HEK293 (cell line): ENCODE results near the gene CASD1.

ENCODE experiments used
- CTCF ChIA-PET: fragments of 350-600 bp; formaldehyde crosslinking; extraction: SDS; loops from one replicate; lab custom pipeline; 2021; ENCODE audit warnings: antibody characterized with exemption; lab: Yijun Ruan, JAX
- POLR2A ChIA-PET: fragments of 300-600 bp; formaldehyde crosslinking; extraction: SDS; loops from one replicate; lab custom pipeline; 2020; ENCODE audit warnings: antibody characterized with exemption, inconsistent platforms; lab: Yijun Ruan, JAX
- H3K27ac ChIP-seq: fragments of 200-500 bp; sonication (Bioruptor generic); 2 replicates; pipeline ENCODE4 v1.5.1; 2014; ENCODE audit warnings: low read depth, low read length, control low read depth, inconsistent platforms; ENCODE audit errors: extremely low read depth
- H3K36me3 ChIP-seq, 2 experiments: fragments of 200-500 bp in 1 of 2; sonication (Bioruptor generic) in 1 of 2; 1 replicate in 1 of 2; 2 replicates in 1 of 2; pipeline ENCODE4 v1.5.1; 2014 to 2017; ENCODE audit warnings: inconsistent platforms in 2 of 2, low read length in 2 of 2; ENCODE audit not compliant: control insufficient read depth in 2 of 2, insufficient read depth in 1 of 2
- H3K4me1 ChIP-seq: fragments of 200-500 bp; sonication (Bioruptor generic); 2 replicates; pipeline ENCODE4 v1.5.1; 2014; ENCODE audit warnings: mild to moderate bottlenecking, low read length, inconsistent platforms; ENCODE audit not compliant: control insufficient read depth, insufficient read depth
- H3K4me3 ChIP-seq: 2 replicates; pipeline ENCODE4 v1.5.1; 2011; ENCODE audit warnings: low read depth, mild to moderate bottlenecking, control low read depth, low read length, moderate library complexity
- H3K9me3 ChIP-seq: fragments of 200-500 bp; sonication (Bioruptor generic); 2 replicates; pipeline ENCODE4 v1.5.1; 2014; ENCODE audit warnings: low read depth, low read length, inconsistent platforms; ENCODE audit not compliant: control insufficient read depth, insufficient read depth
- FEZF1 ChIP-seq: fragments of 450-650 bp; formaldehyde crosslinking; IDR thresholded peaks from 2 replicates; pipeline ENCODE4 v1.5.1; 2016; ENCODE audit warnings: missing biosample characterization, missing genetic modification characterization
- KLF1 ChIP-seq: fragments of 450-650 bp; formaldehyde crosslinking; IDR thresholded peaks from 2 replicates; pipeline ENCODE4 v1.5.1; 2016; ENCODE audit warnings: missing biosample characterization, missing genetic modification characterization
- SCRT2 ChIP-seq: fragments of 450-650 bp; formaldehyde crosslinking; IDR thresholded peaks from 2 replicates; pipeline ENCODE4 v1.5.1; 2016; ENCODE audit warnings: missing biosample characterization, missing genetic modification characterization
- TRIM28 ChIP-seq: IDR thresholded peaks from 2 replicates; pipeline ENCODE4 v1.6.1; 2011; ENCODE audit warnings: low read length, control low read depth, borderline replicate concordance
- ZIC2 ChIP-seq: fragments of 450-650 bp; formaldehyde crosslinking; IDR thresholded peaks from 2 replicates; pipeline ENCODE4 v1.5.1; 2016; ENCODE audit warnings: missing biosample characterization, missing genetic modification characterization
- ZNF239 ChIP-seq: fragments of 450-650 bp; formaldehyde crosslinking; IDR thresholded peaks from 2 replicates; pipeline ENCODE4 v1.5.1; 2016; ENCODE audit warnings: missing biosample characterization, missing genetic modification characterization
- ZNF302 ChIP-seq: fragments of 450-650 bp; formaldehyde crosslinking; IDR thresholded peaks from 2 replicates; pipeline ENCODE4 v1.5.1; 2016; ENCODE audit warnings: missing biosample characterization, missing genetic modification characterization, low read depth
- ZNF354C ChIP-seq: fragments of 450-650 bp; formaldehyde crosslinking; IDR thresholded peaks from 2 replicates; pipeline ENCODE4 v1.5.1; 2016; ENCODE audit warnings: missing biosample characterization, missing genetic modification characterization, low read depth, borderline replicate concordance
- ZNF548 ChIP-seq: fragments of 450-650 bp; formaldehyde crosslinking; IDR thresholded peaks from 2 replicates; pipeline ENCODE4 v1.5.1; 2016; ENCODE audit warnings: missing biosample characterization, missing genetic modification characterization
- ZNF549 ChIP-seq: fragments of 450-650 bp; IDR thresholded peaks from 2 replicates; pipeline ENCODE4 v1.5.1; 2018; ENCODE audit warnings: missing biosample characterization, missing genetic modification characterization, mild to moderate bottlenecking, inconsistent platforms, moderate library complexity
- ZNF621 ChIP-seq: fragments of 450-650 bp; formaldehyde crosslinking; IDR thresholded peaks from 2 replicates; pipeline ENCODE4 v1.5.1; 2017; ENCODE audit warnings: missing biosample characterization, missing genetic modification characterization
- TF ChIP-seq, protein P1 (sequence below): fragments of 450-650 bp; formaldehyde crosslinking; IDR thresholded peaks from 2 replicates; pipeline ENCODE4 v1.5.1; 2016; ENCODE audit warnings: missing biosample characterization, missing genetic modification characterization
- TF ChIP-seq, protein P2 (sequence below): fragments of 450-650 bp; formaldehyde crosslinking; IDR thresholded peaks from 2 replicates; pipeline ENCODE4 v1.5.1; 2016; ENCODE audit warnings: missing biosample characterization, missing genetic modification characterization
- TF ChIP-seq, protein P3 (sequence below): fragments of 450-650 bp; formaldehyde crosslinking; IDR thresholded peaks from 2 replicates; pipeline ENCODE4 v1.5.1; 2017; ENCODE audit warnings: missing biosample characterization, missing genetic modification characterization

Gene CASD1

DNA sequence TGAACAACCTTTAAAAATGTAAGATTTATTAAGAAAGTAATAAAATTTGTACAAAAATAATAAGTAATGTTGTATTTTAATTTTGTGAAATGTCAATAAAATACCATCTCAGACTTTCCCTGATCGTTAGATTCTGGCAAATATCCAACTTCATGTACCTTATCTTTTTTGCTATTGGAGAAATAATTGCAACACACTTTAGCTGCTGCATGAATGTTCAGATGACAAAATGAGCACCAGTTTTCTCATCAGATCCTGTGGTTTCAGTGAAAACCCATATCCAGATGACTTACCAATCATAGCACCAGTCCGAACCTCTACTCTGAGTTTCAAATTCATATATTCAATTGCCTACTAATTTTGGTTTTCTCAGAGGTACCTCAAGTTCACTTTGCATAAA is 69.9 kb downstream of the CASD1 start (continued):
- TF ChIP-seq ZNF548 (no peak), ZIC2 (tag by site-specific recombination) (no peak), ZNF621 (tag by site-specific recombination) (no peak)
- TF ChIP-seq, protein P1, sequence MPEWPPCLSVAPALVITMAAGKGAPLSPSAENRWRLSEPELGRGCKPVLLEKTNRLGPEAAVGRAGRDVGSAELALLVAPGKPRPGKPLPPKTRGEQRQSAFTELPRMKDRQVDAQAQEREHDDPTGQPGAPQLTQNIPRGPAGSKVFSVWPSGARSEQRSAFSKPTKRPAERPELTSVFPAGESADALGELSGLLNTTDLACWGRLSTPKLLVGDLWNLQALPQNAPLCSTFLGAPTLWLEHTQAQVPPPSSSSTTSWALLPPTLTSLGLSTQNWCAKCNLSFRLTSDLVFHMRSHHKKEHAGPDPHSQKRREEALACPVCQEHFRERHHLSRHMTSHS (tag by site-specific recombination), result no peak

DNA sequence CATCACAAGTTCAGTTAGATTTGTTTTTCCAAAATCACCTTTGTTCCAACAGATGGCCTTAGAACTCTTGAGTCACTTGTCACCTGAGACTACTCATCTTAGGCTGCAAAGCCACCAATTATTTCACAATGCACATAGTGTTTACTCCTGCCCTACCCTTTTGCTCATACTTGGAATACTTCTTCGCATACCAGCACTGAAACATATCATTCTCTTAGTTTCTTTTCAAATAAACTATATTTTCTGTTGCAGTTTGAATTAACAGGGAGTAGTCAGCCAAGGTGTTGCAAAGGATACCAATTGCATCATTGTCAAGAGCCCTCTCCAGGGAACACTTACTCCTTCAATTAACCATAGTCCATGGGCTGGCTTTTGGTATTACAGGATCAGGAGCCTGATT is 71.0 kb downstream of the CASD1 start:
- H3K4me3 ChIP-seq, result no peak overlapping the region
- no peak for TF ChIP-seq ZNF549 (tag by site-specific recombination)
- no peaks in the 10 kb centered on the region for H3K9me3 ChIP-seq
- ChIA-PET POLR2A (no interaction called here), CTCF (no interaction called here)
- H3K27ac ChIP-seq, result no peak overlapping the region
- no peaks in the 10 kb centered on the region for H3K4me1 ChIP-seq
- no peaks in the 10 kb centered on the region for H3K36me3 ChIP-seq

DNA sequence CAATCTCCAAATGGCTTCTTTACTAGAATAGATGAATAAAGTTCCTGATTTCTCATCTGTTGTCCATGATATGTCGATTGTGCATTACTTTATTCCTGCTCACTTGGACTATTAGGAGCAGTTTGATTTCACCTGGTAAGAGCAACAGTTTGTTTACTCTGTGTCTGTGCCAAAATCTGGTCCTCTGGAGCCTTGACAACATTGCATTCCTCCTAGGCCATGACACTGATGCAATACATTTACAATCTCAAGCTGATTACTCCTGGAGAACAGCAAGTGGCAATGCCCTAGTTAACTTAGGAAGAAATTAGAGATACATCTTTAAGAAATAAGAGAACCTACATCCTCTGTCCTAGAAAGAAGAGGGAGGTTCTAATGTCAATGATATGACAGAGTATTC is 74.5 kb downstream of the CASD1 start:
- POLR2A ChIA-PET, result no interaction called here
- CTCF ChIA-PET, result no interaction called here

DNA sequence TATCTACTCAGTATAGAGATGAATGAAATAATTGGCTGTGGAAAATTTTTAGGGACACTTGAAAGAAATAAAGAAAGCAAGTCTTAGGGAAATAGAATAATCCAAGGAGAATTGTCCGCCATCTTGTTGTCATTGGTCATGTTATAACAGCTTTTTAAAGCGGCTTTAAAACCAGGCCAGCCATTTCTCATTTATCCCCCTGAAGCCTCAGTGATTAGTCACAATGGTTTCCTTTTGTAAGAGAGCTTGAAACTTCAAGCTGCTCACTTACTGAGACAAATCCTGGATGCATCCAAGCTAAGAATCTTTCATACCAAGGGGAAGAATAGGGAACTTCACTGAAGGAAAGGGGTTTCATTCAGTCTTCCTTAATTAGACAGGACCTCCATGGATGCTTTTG is 78.5 kb downstream of the CASD1 start:
- Histone ChIP-seq H3K4me3 (no peak overlapping the region), H3K9me3 (no peaks in the 10 kb centered on the region), H3K36me3 (peaks cover 0 to 7% of the 10 kb centered on the region in 2 experiments; a peak in 1 of 3 replicates), H3K27ac (no peak overlapping the region), H3K4me1 (no peaks in the 10 kb centered on the region)
- ChIA-PET CTCF (no interaction called here), POLR2A (no interaction called here)
- TF ChIP-seq ZNF302 (tag by site-specific recombination), result no peak
- TF ChIP-seq, protein P2, sequence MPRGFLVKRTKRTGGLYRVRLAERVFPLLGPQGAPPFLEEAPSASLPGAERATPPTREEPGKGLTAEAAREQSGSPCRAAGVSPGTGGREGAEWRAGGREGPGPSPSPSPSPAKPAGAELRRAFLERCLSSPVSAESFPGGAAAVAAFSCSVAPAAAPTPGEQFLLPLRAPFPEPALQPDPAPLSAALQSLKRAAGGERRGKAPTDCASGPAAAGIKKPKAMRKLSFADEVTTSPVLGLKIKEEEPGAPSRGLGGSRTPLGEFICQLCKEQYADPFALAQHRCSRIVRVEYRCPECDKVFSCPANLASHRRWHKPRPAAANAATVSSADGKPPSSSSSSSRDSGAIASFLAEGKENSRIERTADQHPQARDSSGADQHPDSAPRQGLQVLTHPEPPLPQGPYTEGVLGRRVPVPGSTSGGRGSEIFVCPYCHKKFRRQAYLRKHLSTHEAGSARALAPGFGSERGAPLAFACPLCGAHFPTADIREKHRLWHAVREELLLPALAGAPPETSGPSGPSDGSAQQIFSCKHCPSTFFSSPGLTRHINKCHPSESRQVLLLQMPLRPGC (tag by site-specific recombination), result no peak
- no peak for TF ChIP-seq FEZF1 (tag by site-specific recombination)
- TF ChIP-seq KLF1 (tag by site-specific recombination), result no peak
- no peak for TF ChIP-seq ZNF354C
- no peak for TF ChIP-seq TRIM28

More for the DNA sequence above, 74.5 kb downstream of the CASD1 start:
- peaks cover 0 to 3% of the 10 kb centered on the region in 2 experiments; a peak in 1 of 3 replicates for H3K36me3 ChIP-seq
- H3K9me3 ChIP-seq, result no peaks in the 10 kb centered on the region
- TF ChIP-seq, protein P3, sequence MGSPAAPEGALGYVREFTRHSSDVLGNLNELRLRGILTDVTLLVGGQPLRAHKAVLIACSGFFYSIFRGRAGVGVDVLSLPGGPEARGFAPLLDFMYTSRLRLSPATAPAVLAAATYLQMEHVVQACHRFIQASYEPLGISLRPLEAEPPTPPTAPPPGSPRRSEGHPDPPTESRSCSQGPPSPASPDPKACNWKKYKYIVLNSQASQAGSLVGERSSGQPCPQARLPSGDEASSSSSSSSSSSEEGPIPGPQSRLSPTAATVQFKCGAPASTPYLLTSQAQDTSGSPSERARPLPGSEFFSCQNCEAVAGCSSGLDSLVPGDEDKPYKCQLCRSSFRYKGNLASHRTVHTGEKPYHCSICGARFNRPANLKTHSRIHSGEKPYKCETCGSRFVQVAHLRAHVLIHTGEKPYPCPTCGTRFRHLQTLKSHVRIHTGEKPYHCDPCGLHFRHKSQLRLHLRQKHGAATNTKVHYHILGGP (tag by site-specific recombination), result peak; percentile 20; the same call in 1 of the 2 replicates
- TF ChIP-seq FEZF1 (tag by site-specific recombination) (peak; percentile 11; the same call in 1 of the 2 replicates), ZNF239 (tag by site-specific recombination) (no peak), SCRT2 (tag by site-specific recombination) (peak; percentile 77)
- TF ChIP-seq, all 188 proteins: peak for 3
- Histone ChIP-seq H3K4me1 (no peaks in the 10 kb centered on the region), H3K4me3 (no peak overlapping the region), H3K27ac (no peak overlapping the region)
